CD14-positive monocyte (primary cell): Measurements from ENCODE around the gene TMEM250. TPM values are rescaled to one million over a fixed set of nuclear protein-coding genes. Genes with fewer than 3 reads are reported as not detected.

Experiments used
- DNase-seq, 3 donors: peaks; one replicate each; pipeline ENCODE4 v3.0.0-alpha.2; 2011 to 2022
- H2AFZ ChIP-seq: 2 replicates; pipeline ENCODE4 v1.6.0; 2012; ENCODE audit warnings: mild to moderate bottlenecking, low read depth, low read length, inconsistent platforms; ENCODE audit not compliant: insufficient read depth, poor library complexity, severe bottlenecking
- H3K27ac ChIP-seq, 2 donors: 1 replicate in 1 of 2; 2 replicates in 1 of 2; pipeline ENCODE4 v1.5.1; 2012 to 2013; ENCODE audit warnings: low read length in 2 of 2, control low read depth in 1 of 2, inconsistent platforms in 1 of 2, low read depth in 1 of 2, mild to moderate bottlenecking in 1 of 2
- H3K27me3 ChIP-seq, 2 donors: one replicate each; pipeline versions ENCODE4 v1.6.0 to v1.6.1; 2011 to 2013; ENCODE audit warnings: low read length in 2 of 2; ENCODE audit not compliant: control insufficient read depth in 2 of 2, insufficient read depth in 2 of 2
- H3K36me3 ChIP-seq, 2 donors: replicated peaks in 1 of 2; 1 replicate in 1 of 2; 2 replicates in 1 of 2; pipeline versions ENCODE4 v1.5.1 to v1.6.1; 2012 to 2013; ENCODE audit warnings: low read length in 2 of 2, control low read depth in 1 of 2, inconsistent platforms in 1 of 2, mild to moderate bottlenecking in 1 of 2; ENCODE audit not compliant: insufficient read depth in 2 of 2, control insufficient read depth in 1 of 2
- H3K4me1 ChIP-seq, 2 donors: 1 replicate in 1 of 2; 2 replicates in 1 of 2; pipeline versions ENCODE4 v1.5.1 to v1.6.1; 2012 to 2013; ENCODE audit warnings: low read length in 2 of 2, control low read depth in 1 of 2, inconsistent platforms in 1 of 2, mild to moderate bottlenecking in 1 of 2, moderate library complexity in 1 of 2; ENCODE audit not compliant: insufficient read depth in 2 of 2, control insufficient read depth in 1 of 2
- H3K4me2 ChIP-seq: replicated peaks from 2 replicates; pipeline ENCODE3; 2012; ENCODE audit warnings: low read length, moderate library complexity, mild to moderate bottlenecking; ENCODE audit not compliant: poor library complexity, severe bottlenecking; ENCODE audit errors: extremely low read depth
- H3K4me3 ChIP-seq, 3 experiments: fragments of 200-600 bp in 1 of 3; sonication (generic) in 1 of 3; replicated peaks in 1 of 3; 1 replicate in 2 of 3; 2 replicates in 1 of 3; pipeline ENCODE4 v1.5.1; 2011 to 2013; ENCODE audit warnings: low read length in 3 of 3, mild to moderate bottlenecking in 3 of 3, control low read depth in 2 of 3, low read depth in 2 of 3, inconsistent platforms in 1 of 3, moderate library complexity in 1 of 3
- H3K79me2 ChIP-seq: 2 replicates; pipeline ENCODE4 v1.6.0; 2012; ENCODE audit warnings: mild to moderate bottlenecking, control low read depth, inconsistent platforms, low read length, moderate library complexity; ENCODE audit not compliant: insufficient read depth
- H3K9ac ChIP-seq: 2 replicates; pipeline ENCODE4 v1.6.0; 2017; ENCODE audit warnings: low read length, mild to moderate bottlenecking; ENCODE audit not compliant: insufficient read depth, poor library complexity, severe bottlenecking
- H3K9me3 ChIP-seq, 2 donors: replicated peaks in 1 of 2; 1 replicate in 1 of 2; 2 replicates in 1 of 2; pipeline versions ENCODE4 v1.5.1 to v1.6.1; 2012 to 2013; ENCODE audit warnings: low read length in 2 of 2, control low read depth in 1 of 2; ENCODE audit not compliant: control insufficient read depth in 1 of 2, insufficient read depth in 1 of 2
- H4K20me1 ChIP-seq: 2 replicates; pipeline ENCODE4 v1.6.0; 2012; ENCODE audit warnings: mild to moderate bottlenecking, low read length, control low read depth, moderate library complexity; ENCODE audit not compliant: insufficient read depth
- H3K27ac Mint-ChIP-seq, 7 donors: one replicate each; pipeline ENCODE4 v1.8.0; 2020; ENCODE audit warnings: mild to moderate bottlenecking in 7 of 7, mixed read lengths in 7 of 7, moderate library complexity in 6 of 7, inconsistent platforms in 2 of 7
- H3K27me3 Mint-ChIP-seq, 3 donors: one replicate each; pipeline ENCODE4 v1.8.0; 2021 to 2022; ENCODE audit warnings: low read depth in 3 of 3, mild to moderate bottlenecking in 3 of 3, mixed read lengths in 3 of 3, moderate library complexity in 3 of 3, inconsistent platforms in 1 of 3
- H3K36me3 Mint-ChIP-seq, 2 donors: one replicate each; pipeline ENCODE4 v1.8.0; 2020; ENCODE audit warnings: mixed read lengths in 2 of 2, inconsistent platforms in 1 of 2, mild to moderate bottlenecking in 1 of 2
- H3K4me1 Mint-ChIP-seq: one replicate; pipeline ENCODE4 v1.8.0; 2020; ENCODE audit warnings: mild to moderate bottlenecking, mixed read lengths
- H3K4me3 Mint-ChIP-seq, 2 donors: one replicate each; pipeline ENCODE4 v1.8.0; 2020; ENCODE audit warnings: mild to moderate bottlenecking in 2 of 2, mixed read lengths in 2 of 2, moderate library complexity in 1 of 2
- H3K9me3 Mint-ChIP-seq, 7 donors: one replicate each; pipeline ENCODE4 v1.8.0; 2020 to 2022; ENCODE audit warnings: mixed read lengths in 7 of 7, mild to moderate bottlenecking in 6 of 7, moderate library complexity in 6 of 7, inconsistent platforms in 2 of 7
- WGBS: methylation state at CpG from one replicate; pipeline ENCODE4 v1.1.5; 2013; ENCODE audit warnings: missing lambda C conversion rate; ENCODE audit not compliant: insufficient coverage; 5-methylcytosine and 5-hydroxymethylcytosine counted together
- intact Hi-C, 2 donors: fragments of 100-400 bp; cut with micrococcal nuclease; formaldehyde crosslinking; loops; one replicate each; pipeline versions ENCODE4 v1.15.0 to v1.15.1; 2023
- polyA plus RNA-seq, 3 donors: library from polyadenylated mRNA; depleted of rRNA in 1 of 3; unstranded in 2 of 3; stranded (reverse) in 1 of 3; fragments of 300-500 nt in 2 of 3; fragments of >200 nt in 1 of 3; fragmentation: Illumina TruSeq in 2 of 3; gene quantifications; 1 replicate in 2 of 3; 2 replicates in 1 of 3; pipeline ENCODE4 v1.2.3, GENCODE V29; 2012 to 2021
- TF ChIP-seq, protein P1 (sequence below): fragments of 200-600 bp; IDR thresholded peaks from one replicate; pipeline ENCODE4 v1.8.0; 2022; ENCODE audit warnings: antibody characterized with exemption, mild to moderate bottlenecking

The TMEM250 gene
- polyA plus RNA-seq, 3 donors: 11.0 to 38.0 (median 30.9) TPM

DNA sequence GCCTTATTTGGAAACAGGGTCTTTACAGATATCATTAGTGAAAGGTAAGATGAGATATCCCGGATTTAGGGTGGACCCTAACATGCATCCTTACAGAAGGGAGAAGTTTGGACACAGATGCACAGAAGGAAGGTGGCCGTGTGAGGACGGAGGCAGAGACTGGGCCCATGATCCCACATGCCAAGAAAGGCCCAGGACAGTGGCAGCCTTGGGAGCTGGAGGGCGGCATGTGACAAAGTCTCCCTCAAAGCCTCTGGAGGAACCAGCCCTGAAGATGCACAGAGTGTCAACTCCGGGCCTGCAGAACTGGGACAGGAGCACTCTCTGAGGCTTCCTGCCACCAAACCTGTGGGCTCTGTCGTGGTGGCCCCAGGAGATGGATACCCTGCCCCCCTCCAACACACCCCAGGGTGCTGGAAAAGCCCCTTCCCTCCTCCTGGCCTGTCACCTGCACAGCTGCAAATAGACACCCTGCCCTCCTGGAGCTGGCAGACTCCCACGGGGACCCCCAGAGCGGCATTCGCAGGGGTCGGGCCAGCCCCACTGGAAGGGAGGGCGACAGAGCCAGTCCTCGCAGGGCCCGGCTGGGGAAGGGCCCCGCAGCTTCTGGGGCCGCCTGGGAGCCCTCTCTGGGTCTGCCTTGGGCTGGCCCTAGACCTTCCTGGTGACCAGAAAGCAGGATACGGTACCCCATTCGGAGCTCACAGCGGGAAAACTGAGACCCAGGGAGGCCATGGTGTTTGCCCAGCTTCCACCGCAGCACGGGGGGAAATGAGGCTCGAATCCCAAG, 31.5 kb downstream of the TMEM250 start:
- peaks cover 100% of the 10 kb centered on the region for H3K79me2 ChIP-seq
- peak overlapping the region in 3 of 7 donors; percentile 46 to 59 (median 50) for H3K27ac Mint-ChIP-seq

DNA sequence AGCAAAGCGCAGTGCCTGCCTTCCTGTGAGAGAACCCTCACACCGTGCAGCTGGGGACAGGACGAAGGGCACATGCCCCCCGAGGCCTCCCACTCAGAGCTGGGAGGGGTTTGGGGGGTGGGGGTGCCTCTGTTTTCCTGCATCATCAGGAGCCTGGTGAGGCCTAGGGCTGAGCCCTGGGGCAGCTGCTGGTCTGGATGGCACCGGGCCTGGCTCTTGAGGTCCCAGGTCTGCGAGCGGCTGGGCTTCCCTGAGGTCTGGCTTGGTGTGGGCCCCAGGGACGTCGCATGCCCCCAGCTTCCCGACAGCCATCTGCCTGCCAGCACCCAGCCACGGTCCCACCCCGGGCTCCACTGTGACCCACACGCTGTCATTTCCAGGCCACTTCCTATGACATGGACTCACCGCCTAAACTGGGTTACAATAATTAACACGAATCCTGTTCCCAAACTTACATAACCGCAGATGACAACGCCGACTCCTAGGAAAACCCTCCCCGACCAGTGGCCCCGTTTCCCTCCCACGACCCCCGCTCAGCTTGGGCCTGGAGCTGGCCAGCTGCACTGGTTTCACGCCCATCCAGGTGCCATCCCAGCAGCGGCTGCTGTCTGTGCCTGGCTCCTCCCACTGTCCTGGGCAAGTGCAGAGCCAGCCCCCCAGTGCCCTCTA, 32.3 kb downstream of the TMEM250 start:
- intact Hi-C loops: loop anchor here (5.0 kb wide), 2 partner anchors 34 to 36 kb away; no protein-coding TSS in a partner anchor
- no peak for DNase-seq

More for the DNA sequence above, 31.5 kb downstream of the TMEM250 start:
- H3K36me3 ChIP-seq: peaks cover 12 to 26% of the 10 kb centered on the region in 2 donors
- Mint-ChIP-seq H3K4me1 (peaks cover 72% of the 10 kb centered on the region), H3K4me3 (peak overlapping the region in 1 of 2 donors; percentile 9), H3K36me3 (peaks cover 23 to 40% of the 10 kb centered on the region in 2 donors), H3K9me3 (no peaks in the 10 kb centered on the region), H3K27me3 (no peaks in the 10 kb centered on the region)
- no peak overlapping the region for H3K9ac ChIP-seq
- H3K9me3 ChIP-seq: no peaks in the 10 kb centered on the region
- peaks cover 100% of the 10 kb centered on the region for H4K20me1 ChIP-seq
- no peak for DNase-seq
- no peak overlapping the region for H3K4me3 ChIP-seq
- H3K4me2 ChIP-seq: no peak overlapping the region
- H2AFZ ChIP-seq: no peak overlapping the region
- intact Hi-C loops: loop anchor here (5.0 kb wide), 2 partner anchors 35 kb away; no protein-coding TSS in a partner anchor
- H3K27me3 ChIP-seq: no peaks in the 10 kb centered on the region
- H3K4me1 ChIP-seq: peaks cover 70 to 88% of the 10 kb centered on the region in 2 donors
- TF ChIP-seq, protein P1, sequence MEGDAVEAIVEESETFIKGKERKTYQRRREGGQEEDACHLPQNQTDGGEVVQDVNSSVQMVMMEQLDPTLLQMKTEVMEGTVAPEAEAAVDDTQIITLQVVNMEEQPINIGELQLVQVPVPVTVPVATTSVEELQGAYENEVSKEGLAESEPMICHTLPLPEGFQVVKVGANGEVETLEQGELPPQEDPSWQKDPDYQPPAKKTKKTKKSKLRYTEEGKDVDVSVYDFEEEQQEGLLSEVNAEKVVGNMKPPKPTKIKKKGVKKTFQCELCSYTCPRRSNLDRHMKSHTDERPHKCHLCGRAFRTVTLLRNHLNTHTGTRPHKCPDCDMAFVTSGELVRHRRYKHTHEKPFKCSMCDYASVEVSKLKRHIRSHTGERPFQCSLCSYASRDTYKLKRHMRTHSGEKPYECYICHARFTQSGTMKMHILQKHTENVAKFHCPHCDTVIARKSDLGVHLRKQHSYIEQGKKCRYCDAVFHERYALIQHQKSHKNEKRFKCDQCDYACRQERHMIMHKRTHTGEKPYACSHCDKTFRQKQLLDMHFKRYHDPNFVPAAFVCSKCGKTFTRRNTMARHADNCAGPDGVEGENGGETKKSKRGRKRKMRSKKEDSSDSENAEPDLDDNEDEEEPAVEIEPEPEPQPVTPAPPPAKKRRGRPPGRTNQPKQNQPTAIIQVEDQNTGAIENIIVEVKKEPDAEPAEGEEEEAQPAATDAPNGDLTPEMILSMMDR: no peak
- 90% methylated on average over 21 of the region's 21 CpGs for WGBS
- H3K27ac ChIP-seq: no peak overlapping the region

More for the DNA sequence above, 32.3 kb downstream of the TMEM250 start:
- Histone ChIP-seq H3K4me2 (no peak overlapping the region), H4K20me1 (peaks cover 100% of the 10 kb centered on the region), H3K27ac (no peak overlapping the region), H2AFZ (no peak overlapping the region), H3K36me3 (peaks cover 8 to 24% of the 10 kb centered on the region in 2 donors), H3K9ac (no peak overlapping the region), H3K4me1 (peaks cover 70 to 88% of the 10 kb centered on the region in 2 donors), H3K27me3 (no peaks in the 10 kb centered on the region), H3K9me3 (no peaks in the 10 kb centered on the region), H3K79me2 (peaks cover 100% of the 10 kb centered on the region), H3K4me3 (no peak overlapping the region)
- Mint-ChIP-seq H3K27me3 (no peaks in the 10 kb centered on the region), H3K9me3 (no peaks in the 10 kb centered on the region), H3K36me3 (peaks cover 23 to 33% of the 10 kb centered on the region in 2 donors), H3K4me1 (peaks cover 69% of the 10 kb centered on the region), H3K4me3 (peak overlapping the region in 1 of 2 donors; percentile 9), H3K27ac (peak overlapping the region in 3 of 7 donors; percentile 46 to 59 (median 54))
- TF ChIP-seq, protein P1: no peak
- 56% methylated on average over 19 of the region's 24 CpGs for WGBS
